Lower leg skin (tissue), 4 donors: ENCODE data around the gene TMC4. TPM values are rescaled to one million over a fixed set of nuclear protein-coding genes. Genes with fewer than 3 reads are reported as not detected.
"Not testable (repeated sequence)": the region's sequence is repeated elsewhere in the genome, so short reads cannot be mapped to it uniquely, and the experiment has no call there.

Experiments used
- DNase-seq, 2 donors: peaks; one replicate each; pipeline ENCODE4 v3.0.0-alpha.2; 2019; ENCODE audit warnings: low spot score in 2 of 2
- H3K4me3 ChIP-seq: fragments of 200-600 bp; sonication (generic); 2 replicates; pipeline ENCODE4 v1.5.1; 2017; ENCODE audit warnings: mild to moderate bottlenecking, low read depth; ENCODE audit not compliant: poor library complexity, severe bottlenecking
- POLR2A ChIP-seq, 2 donors: fragments of 450-650 bp; IDR thresholded peaks; one replicate each; pipeline ENCODE4 v1.6.1; 2016 to 2017; ENCODE audit warnings: antibody characterized with exemption in 2 of 2, mild to moderate bottlenecking in 1 of 2, moderate library complexity in 1 of 2
- WGBS, 2 donors: methylation state at CpG; one replicate each; pipeline ENCODE4 v1.1.5; 2018; 5-methylcytosine and 5-hydroxymethylcytosine counted together
- intact Hi-C: fragments of 100-400 bp; cut with DNase I; formaldehyde crosslinking; loops from one replicate; pipeline ENCODE4 v1.15.0; 2023; ENCODE audit warnings: low total_unique reads
- total RNA-seq, 4 donors: library from RNA; depleted of rRNA; stranded (reverse); fragments of >200 nt; gene quantifications; one replicate each; pipeline ENCODE4 v1.1.0, GENCODE V29; 2016
- TF ChIP-seq, protein P1 (sequence below), 3 donors: fragments of 450-650 bp; IDR thresholded peaks; one replicate each; pipeline ENCODE4 v1.5.1; 2016; ENCODE audit warnings: antibody characterized with exemption in 3 of 3, mild to moderate bottlenecking in 3 of 3, moderate library complexity in 2 of 3

Gene TMC4
- total RNA-seq, 4 donors from 2014 or later: 2.4 to 9.3 (median 6.3) TPM

DNA sequence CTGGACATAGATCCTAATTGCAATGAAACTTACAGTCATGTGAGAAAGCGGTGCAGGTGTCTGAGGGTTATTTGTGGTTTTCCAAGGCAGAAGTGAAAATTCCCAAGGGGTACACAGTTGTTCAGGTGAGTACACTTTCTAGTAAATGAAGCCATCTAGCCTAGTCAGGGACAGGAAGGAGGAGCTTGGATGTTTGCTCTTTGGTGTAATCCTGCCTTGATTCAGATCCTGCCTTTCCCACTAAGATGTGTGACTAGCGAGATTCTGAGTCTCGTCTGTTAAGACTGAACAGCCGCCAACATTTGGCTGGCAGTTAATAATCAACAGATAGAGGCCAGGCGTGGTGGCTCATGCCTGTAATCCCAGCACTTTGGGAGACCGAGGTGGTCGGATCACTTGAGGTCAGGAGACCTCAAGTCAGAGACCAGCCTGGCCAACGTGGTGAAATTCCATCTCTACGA is 30.2 kb upstream of the TMC4 start:
- no peak for TF ChIP-seq POLR2A (IDR thresholded peaks at IDR 0.05)
- TF ChIP-seq, protein P1, sequence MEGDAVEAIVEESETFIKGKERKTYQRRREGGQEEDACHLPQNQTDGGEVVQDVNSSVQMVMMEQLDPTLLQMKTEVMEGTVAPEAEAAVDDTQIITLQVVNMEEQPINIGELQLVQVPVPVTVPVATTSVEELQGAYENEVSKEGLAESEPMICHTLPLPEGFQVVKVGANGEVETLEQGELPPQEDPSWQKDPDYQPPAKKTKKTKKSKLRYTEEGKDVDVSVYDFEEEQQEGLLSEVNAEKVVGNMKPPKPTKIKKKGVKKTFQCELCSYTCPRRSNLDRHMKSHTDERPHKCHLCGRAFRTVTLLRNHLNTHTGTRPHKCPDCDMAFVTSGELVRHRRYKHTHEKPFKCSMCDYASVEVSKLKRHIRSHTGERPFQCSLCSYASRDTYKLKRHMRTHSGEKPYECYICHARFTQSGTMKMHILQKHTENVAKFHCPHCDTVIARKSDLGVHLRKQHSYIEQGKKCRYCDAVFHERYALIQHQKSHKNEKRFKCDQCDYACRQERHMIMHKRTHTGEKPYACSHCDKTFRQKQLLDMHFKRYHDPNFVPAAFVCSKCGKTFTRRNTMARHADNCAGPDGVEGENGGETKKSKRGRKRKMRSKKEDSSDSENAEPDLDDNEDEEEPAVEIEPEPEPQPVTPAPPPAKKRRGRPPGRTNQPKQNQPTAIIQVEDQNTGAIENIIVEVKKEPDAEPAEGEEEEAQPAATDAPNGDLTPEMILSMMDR (IDR thresholded peaks at IDR 0.05): no peak
- no peak for DNase-seq
- 56 to 62% methylated on average over 9 of the region's 9 CpGs for WGBS, 2 donors
- no peak overlapping the region for H3K4me3 ChIP-seq
- intact Hi-C loops: no loop called here

DNA sequence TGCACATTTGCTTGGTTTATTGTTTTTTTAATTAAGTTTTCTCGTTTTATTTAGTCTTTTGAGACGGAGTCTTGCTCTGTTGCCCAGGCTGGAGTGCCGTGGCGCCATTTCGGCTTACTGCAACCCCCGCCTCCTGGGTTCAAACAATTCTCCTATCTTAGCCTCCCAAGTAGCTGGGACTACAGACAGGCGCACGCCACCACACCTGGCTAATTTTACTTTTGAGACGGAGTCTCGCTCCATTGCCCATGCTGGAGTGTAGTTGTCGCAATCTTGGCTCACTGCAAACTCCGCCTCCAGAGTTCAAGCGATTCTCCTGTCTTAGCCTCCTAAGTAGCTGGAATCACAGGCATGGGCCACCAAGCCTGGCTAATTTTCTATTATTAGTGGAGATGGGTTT is 29.0 kb upstream of the TMC4 start:
- H3K4me3 ChIP-seq: no peak overlapping the region
- no peak for TF ChIP-seq POLR2A (IDR thresholded peaks at IDR 0.05)
- TF ChIP-seq, protein P1 (IDR thresholded peaks at IDR 0.05): no peak
- 72 to 82% methylated on average over 13 of the region's 13 CpGs for WGBS, 2 donors
- intact Hi-C loops: no loop called here
- no peak for DNase-seq

DNA sequence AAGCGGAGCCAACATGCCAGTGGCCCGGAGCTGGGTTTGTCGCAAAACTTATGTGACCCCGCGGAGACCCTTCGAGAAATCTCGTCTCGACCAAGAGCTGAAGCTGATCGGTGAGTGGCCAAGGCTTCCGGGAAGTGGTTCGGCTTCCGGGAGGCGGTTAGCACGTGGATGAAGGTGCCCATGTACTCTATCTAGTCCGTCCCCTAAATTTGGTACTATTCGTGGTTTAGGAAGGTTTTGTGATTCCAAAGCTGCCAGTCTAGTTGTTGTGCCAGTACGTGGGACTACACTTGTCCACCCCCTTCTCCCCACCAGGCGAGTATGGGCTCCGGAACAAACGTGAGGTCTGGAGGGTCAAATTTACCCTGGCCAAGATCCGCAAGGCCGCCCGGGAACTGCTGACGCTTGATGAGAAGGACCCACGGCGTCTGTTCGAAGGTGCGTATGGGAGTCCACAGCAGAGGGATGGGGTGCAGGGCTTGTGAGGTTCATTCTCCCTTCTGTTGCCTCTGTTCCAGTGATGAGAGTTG is 28.3 kb upstream of the TMC4 start:
- H3K4me3 ChIP-seq: peak overlapping the region; percentile 54
- 2 to 4% methylated on average over 25 to 28 of the region's 28 CpGs for WGBS, 2 donors

DNA sequence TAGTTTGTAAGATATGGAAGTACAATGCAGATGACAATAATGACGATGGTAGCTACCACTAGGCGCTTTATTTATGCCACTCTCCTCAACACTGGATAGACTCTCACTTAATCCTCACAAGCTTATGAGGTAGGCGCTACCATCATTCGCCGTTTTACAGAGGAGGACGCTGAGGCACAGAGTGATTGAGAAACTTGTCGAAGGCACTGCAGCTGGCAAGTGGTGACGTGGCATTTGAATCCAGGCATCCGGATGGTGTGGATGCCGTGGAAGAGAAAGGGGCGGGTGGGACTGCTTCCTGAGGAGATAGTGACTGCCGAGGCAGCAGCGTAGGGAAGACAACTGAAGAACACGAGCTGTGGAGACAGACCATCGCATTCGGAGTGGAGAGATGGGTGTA is 26.4 kb upstream of the TMC4 start:
- intact Hi-C loops: no loop called here
- DNase-seq: no peak
- WGBS, 2 donors: 93 to 94% methylated on average over 16 of the region's 16 CpGs
- no peak for TF ChIP-seq POLR2A (IDR thresholded peaks at IDR 0.05)
- TF ChIP-seq, protein P1 (IDR thresholded peaks at IDR 0.05): no peak
- H3K4me3 ChIP-seq: no peak overlapping the region

More for the DNA sequence above, 28.3 kb upstream of the TMC4 start:
- intact Hi-C loops: no loop called here
- no peak for TF ChIP-seq POLR2A (IDR thresholded peaks at IDR 0.05)
- TF ChIP-seq, protein P1 (IDR thresholded peaks at IDR 0.05): no peak
- DNase-seq: no peak

DNA sequence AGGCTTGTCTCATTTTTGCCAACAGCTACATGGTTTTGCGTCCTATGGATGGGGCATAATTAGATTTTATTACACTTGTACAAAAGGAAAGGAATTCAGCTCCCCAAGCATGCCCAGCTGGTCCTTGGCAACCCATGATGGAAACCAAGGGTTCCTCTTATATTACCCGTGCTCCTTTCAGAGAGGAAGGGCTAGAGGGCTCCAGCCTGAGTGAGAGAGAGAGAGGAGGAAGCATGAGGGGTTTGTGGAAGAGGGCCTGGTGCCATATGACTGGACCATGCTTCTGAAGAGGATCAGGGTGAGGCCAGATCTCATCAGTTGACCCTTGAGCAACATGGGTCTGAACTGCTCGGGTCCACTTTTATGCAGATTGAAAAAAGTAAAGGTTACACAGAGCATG is 24.2 kb upstream of the TMC4 start:
- TF ChIP-seq, protein P1 (IDR thresholded peaks at IDR 0.05): no peak
- no peak for TF ChIP-seq POLR2A (IDR thresholded peaks at IDR 0.05)
- 58 to 74% methylated on average over 3 of the region's 3 CpGs for WGBS, 2 donors
- no peak for DNase-seq
- intact Hi-C loops: no loop called here
- no peak overlapping the region for H3K4me3 ChIP-seq

DNA sequence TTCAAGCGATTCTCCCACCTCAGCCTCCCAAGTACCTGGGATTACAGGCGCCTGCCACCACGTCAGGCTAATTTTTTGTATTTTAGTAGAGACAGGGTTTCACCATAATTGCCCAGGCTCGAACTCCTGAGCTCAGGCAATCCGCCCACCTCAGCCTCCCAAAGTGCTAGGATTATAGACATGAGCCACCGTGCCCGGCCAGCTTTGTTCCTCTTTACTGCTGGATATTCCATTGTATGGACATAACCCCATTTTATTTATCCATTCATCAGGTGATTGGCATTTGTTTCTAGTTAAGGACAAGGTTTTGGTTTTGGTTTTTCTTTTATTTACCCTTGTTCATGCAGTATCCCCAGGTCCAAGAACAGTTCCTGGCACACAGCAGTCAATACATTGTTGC is 23.6 kb upstream of the TMC4 start:
- no peak overlapping the region for H3K4me3 ChIP-seq
- DNase-seq: no peak
- TF ChIP-seq, protein P1 (IDR thresholded peaks at IDR 0.05): no peak
- no peak for TF ChIP-seq POLR2A (IDR thresholded peaks at IDR 0.05)
- WGBS, 2 donors: 87 to 96% methylated on average over 7 of the region's 7 CpGs
- intact Hi-C loops: no loop called here

DNA sequence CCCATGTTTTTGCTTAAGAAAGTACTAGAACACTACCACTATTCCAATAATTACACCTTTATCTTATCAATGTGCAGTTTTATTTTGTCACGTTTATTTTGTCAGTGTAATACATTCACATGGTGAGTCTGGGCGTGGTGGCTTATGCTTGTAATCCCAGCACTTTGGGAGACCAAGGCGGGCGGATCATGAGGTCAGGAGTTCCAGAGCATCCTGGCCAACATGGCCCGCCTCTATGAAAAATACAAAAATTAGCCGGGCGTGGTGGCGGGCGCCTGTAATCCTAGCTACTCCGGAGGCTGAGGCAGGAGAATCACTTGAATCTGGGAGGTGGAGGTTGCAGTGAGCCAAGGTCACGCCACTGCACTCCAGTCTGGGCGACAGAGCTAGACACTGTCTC is 21.5 kb upstream of the TMC4 start:
- DNase-seq, intact Hi-C loops, H3K4me3 ChIP-seq: not testable (repeated sequence)
- 90 to 95% methylated on average over 12 of the region's 12 CpGs for WGBS, 2 donors
